ENCODE measurements around the gene EHMT2. TPM values are rescaled to one million over a fixed set of nuclear protein-coding genes. Genes with fewer than 3 reads are reported as not detected.

Gene EHMT2
- total and polyA plus RNA-seq, 2 donors (not counting 3 experiments of a cell fraction or from before 2014, with no cell fraction given): 53.3 to 54.3 TPM

DNA sequence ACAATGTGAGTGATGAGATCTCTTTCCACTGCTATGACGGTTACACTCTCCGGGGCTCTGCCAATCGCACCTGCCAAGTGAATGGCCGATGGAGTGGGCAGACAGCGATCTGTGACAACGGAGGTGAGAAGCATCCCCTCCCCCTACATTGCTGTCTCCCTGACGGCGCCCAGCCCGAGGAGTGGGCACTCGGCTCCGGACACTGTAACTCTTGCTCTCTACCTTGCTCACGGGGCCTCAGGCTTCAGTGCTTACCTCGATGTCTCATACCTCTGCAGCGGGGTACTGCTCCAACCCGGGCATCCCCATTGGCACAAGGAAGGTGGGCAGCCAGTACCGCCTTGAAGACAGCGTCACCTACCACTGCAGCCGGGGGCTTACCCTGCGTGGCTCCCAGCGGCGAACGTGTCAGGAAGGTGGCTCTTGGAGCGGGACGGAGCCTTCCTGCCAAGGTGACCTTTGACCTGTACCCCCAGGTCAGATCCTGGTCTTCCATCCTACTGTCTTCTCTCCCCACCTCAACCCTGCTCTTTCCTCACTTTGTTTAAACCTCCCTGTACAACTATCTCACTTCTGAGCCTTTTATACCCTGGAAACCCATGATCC, 49.7 kb upstream of the EHMT2 start:
- no peak for DNase-seq (ENCODE audit: low read depth, low spot score)
- no peak overlapping the region for H2AFZ ChIP-seq (ENCODE audit: low read depth, low read length)
- intact Hi-C loops (cut with micrococcal nuclease): no loop called here
- no peaks in the 10 kb centered on the region for H3K79me2 ChIP-seq (ENCODE audit: control insufficient read depth, insufficient read depth, low read length)
- FAIRE-seq: no peak
- H3K27ac ChIP-seq (ENCODE audit: insufficient read depth, low read depth, low read length): no peak overlapping the region
- H3K9me1 ChIP-seq (replicated peaks; ENCODE audit: control insufficient read depth, extremely low read depth, insufficient read depth, low read length): no peaks in the 10 kb centered on the region
- ChIA-PET POLR2A (no interaction called here), CTCF (no interaction called here)
- H3K4me1 ChIP-seq (ENCODE audit: control insufficient read depth, extremely low read depth, insufficient read depth, low read length): peaks cover 3% of the 10 kb centered on the region
- no peaks in the 10 kb centered on the region for H3K9me3 ChIP-seq (replicated peaks; ENCODE audit: control insufficient read depth, insufficient read depth, low read length)
- H3K36me3 ChIP-seq (ENCODE audit: control insufficient read depth in 2 of 2, extremely low read depth in 1 of 2, insufficient read depth in 2 of 2, low read length in 2 of 2): peaks cover 8 to 9% of the 10 kb centered on the region in 2 experiments
- dilution Hi-C loops (cut with MboI; ENCODE audit: extremely low pct_ligation_motif_present, low sequenced_read_pairs): no loop called here
- H3K4me3 ChIP-seq (replicated peaks in 1 of 3; ENCODE audit: insufficient read depth in 1 of 3, low read depth in 1 of 3, low read length in 3 of 3): no peak overlapping the region
- TF ChIP-seq MYC (IDR thresholded peaks at IDR 0.05; ENCODE audit: low read depth, low read length): no peak
- no peak for TF ChIP-seq FOS (IDR thresholded peaks at IDR 0.05; ENCODE audit: borderline replicate concordance, insufficient read depth, low read length)
- TF ChIP-seq GATA2 (IDR thresholded peaks at IDR 0.05; ENCODE audit: insufficient read depth, insufficient read length, low read depth, low read length): no peak
- no peak for TF ChIP-seq POLR2AphosphoS5 (IDR thresholded peaks at IDR 0.05; ENCODE audit: insufficient read depth, low read depth, low read length)
- TF ChIP-seq, protein P1, sequence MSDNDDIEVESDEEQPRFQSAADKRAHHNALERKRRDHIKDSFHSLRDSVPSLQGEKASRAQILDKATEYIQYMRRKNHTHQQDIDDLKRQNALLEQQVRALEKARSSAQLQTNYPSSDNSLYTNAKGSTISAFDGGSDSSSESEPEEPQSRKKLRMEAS (IDR thresholded peaks at IDR 0.05; ENCODE audit: insufficient read depth, insufficient read length): no peak
- no peak for TF ChIP-seq POLR2A (IDR thresholded peaks at IDR 0.05; ENCODE audit: low read depth, low read length)
- no peak for TF ChIP-seq EZH2 (IDR thresholded peaks at IDR 0.05; ENCODE audit: borderline replicate concordance, low read depth, low read length, severe bottlenecking)
- TF ChIP-seq, protein P2, sequence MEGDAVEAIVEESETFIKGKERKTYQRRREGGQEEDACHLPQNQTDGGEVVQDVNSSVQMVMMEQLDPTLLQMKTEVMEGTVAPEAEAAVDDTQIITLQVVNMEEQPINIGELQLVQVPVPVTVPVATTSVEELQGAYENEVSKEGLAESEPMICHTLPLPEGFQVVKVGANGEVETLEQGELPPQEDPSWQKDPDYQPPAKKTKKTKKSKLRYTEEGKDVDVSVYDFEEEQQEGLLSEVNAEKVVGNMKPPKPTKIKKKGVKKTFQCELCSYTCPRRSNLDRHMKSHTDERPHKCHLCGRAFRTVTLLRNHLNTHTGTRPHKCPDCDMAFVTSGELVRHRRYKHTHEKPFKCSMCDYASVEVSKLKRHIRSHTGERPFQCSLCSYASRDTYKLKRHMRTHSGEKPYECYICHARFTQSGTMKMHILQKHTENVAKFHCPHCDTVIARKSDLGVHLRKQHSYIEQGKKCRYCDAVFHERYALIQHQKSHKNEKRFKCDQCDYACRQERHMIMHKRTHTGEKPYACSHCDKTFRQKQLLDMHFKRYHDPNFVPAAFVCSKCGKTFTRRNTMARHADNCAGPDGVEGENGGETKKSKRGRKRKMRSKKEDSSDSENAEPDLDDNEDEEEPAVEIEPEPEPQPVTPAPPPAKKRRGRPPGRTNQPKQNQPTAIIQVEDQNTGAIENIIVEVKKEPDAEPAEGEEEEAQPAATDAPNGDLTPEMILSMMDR (IDR thresholded peaks at IDR 0.05; ENCODE audit: extremely low read depth in 1 of 2, insufficient read depth in 1 of 2, low read depth in 1 of 2, low read length in 2 of 2): no peak
- no peak for TF ChIP-seq JUN (IDR thresholded peaks at IDR 0.05; ENCODE audit: borderline replicate concordance, insufficient read depth, insufficient read length, low read depth)
- no peak overlapping the region for H3K9ac ChIP-seq (replicated peaks; ENCODE audit: extremely low read depth, insufficient read depth, low read length)
- H4K20me1 ChIP-seq (replicated peaks; ENCODE audit: control insufficient read depth, extremely low read depth, insufficient read depth, low read length): no peaks in the 10 kb centered on the region
- BruUV-seq (replicated peaks): no TSS peak
- H3K4me2 ChIP-seq (ENCODE audit: insufficient read depth, low read length): no peak overlapping the region
- H3K27me3 ChIP-seq (ENCODE audit: control insufficient read depth in 2 of 2, insufficient read depth in 2 of 2, low read length in 2 of 2): peaks cover 0 to 11% of the 10 kb centered on the region in 2 experiments
